HCT116 (cell line): ENCODE measurements around the gene MCFD2. TPM values are rescaled to one million over a fixed set of nuclear protein-coding genes. Genes with fewer than 3 reads are reported as not detected.

Source experiments
- ATAC-seq: fragments of 200-7000 bp; cut with Tn5 transposase; 2 replicates; pipeline ENCODE4 v1.9.1; 2020; ENCODE audit warnings: mild to moderate bottlenecking, moderate library complexity
- BruUV-seq: library from RNA; stranded (reverse); fragments of 400-500 nt; replicated peaks from 2 replicates; lab custom pipeline; 2021; lab: Mats Ljungman, UMichigan
- CTCF ChIA-PET: fragments of 300-600 bp; sonication (Branson Sonifier 250); formaldehyde crosslinking; loops from one replicate; lab custom pipeline; 2021; ENCODE audit warnings: antibody characterized with exemption; lab: Charles Lee
- POLR2A ChIA-PET: fragments of 300-600, 350-600 bp; sonication (Branson Sonifier 250); formaldehyde crosslinking; loops from one replicate; lab custom pipeline; 2021; ENCODE audit warnings: antibody characterized with exemption; lab: Charles Lee
- RAD21 ChIA-PET, 2 experiments: fragments of 300-600 bp; sonication (Branson Sonifier 250); formaldehyde crosslinking; loops; one replicate each; lab custom pipeline; 2023; ENCODE audit warnings: low total read pairs in 2 of 2; ENCODE audit not compliant: uncharacterized antibody in 2 of 2, unreplicated experiment in 2 of 2, low non-redundant PET in 1 of 2; lab: Charles Lee
- DNase-seq: peaks from one replicate; pipeline ENCODE4 v3.0.0-alpha.2; 2010; ENCODE audit warnings: low read depth, low spot score
- H2AFZ ChIP-seq: fragments of 200-600 bp; shearing (Covaris generic), sonication (generic); 2 replicates; pipeline ENCODE4 v1.6.1; 2017; ENCODE audit warnings: low read depth, mixed run types, mixed read lengths, antibody characterized with exemption, low read length; ENCODE audit not compliant: poor library complexity, severe bottlenecking
- H3K27ac ChIP-seq: 2 replicates; pipeline ENCODE4 v1.5.1; 2012; ENCODE audit warnings: low read depth, low read length
- H3K27me3 ChIP-seq: fragments of 200-600 bp; sonication (generic); 2 replicates; pipeline ENCODE4 v1.6.1; 2016; ENCODE audit warnings: mixed run types, low read length, mixed read lengths; ENCODE audit not compliant: insufficient read depth
- H3K36me3 ChIP-seq, 2 experiments: fragments of 200-500 bp in 1 of 2; fragments of 200-600 bp in 1 of 2; sonication (Bioruptor generic) in 1 of 2; sonication (generic) in 1 of 2; 2 replicates each; pipeline versions ENCODE4 v1.5.1 to v1.6.1; 2014 to 2016; ENCODE audit warnings: low read length in 2 of 2, inconsistent platforms in 1 of 2, mixed read lengths in 1 of 2, mixed run types in 1 of 2; ENCODE audit not compliant: insufficient read depth in 2 of 2, control insufficient read depth in 1 of 2
- H3K4me1 ChIP-seq, 2 experiments: fragments of 200-600 bp in 1 of 2; sonication (generic) in 1 of 2; 2 replicates each; pipeline versions ENCODE4 v1.5.1 to v1.6.1; 2012 to 2017; ENCODE audit warnings: low read length in 2 of 2, inconsistent platforms in 1 of 2, mild to moderate bottlenecking in 1 of 2, mixed read lengths in 1 of 2, mixed run types in 1 of 2, moderate library complexity in 1 of 2; ENCODE audit not compliant: insufficient read depth in 2 of 2, control insufficient read depth in 1 of 2
- H3K4me2 ChIP-seq: fragments of 200-600 bp; sonication (generic); 2 replicates; pipeline ENCODE4 v1.6.1; 2017; ENCODE audit warnings: mixed run types, low read length, mixed read lengths
- H3K4me3 ChIP-seq, 2 experiments: fragments of 200-600 bp in 1 of 2; sonication (generic) in 1 of 2; replicated peaks in 1 of 2; 2 replicates each; pipeline ENCODE4 v1.5.1; 2011 to 2016; ENCODE audit warnings: low read length in 2 of 2, control low read depth in 1 of 2, low read depth in 1 of 2, mild to moderate bottlenecking in 1 of 2, mixed read lengths in 1 of 2, mixed run types in 1 of 2
- H3K79me2 ChIP-seq: fragments of 200-600 bp; sonication (generic); 2 replicates; pipeline ENCODE4 v1.6.1; 2017; ENCODE audit warnings: mild to moderate bottlenecking, mixed run types, low read length, moderate library complexity, mixed read lengths; ENCODE audit not compliant: insufficient read depth
- H3K9ac ChIP-seq: fragments of 200-600 bp; sonication (generic); 2 replicates; pipeline ENCODE4 v1.6.1; 2016; ENCODE audit warnings: low read length, mixed read lengths
- H3K9me2 ChIP-seq: fragments of 200-600 bp; sonication (generic), shearing (Covaris generic); 2 replicates; pipeline ENCODE4 v1.6.1; 2017; ENCODE audit warnings: mixed run types, mild to moderate bottlenecking, moderate library complexity; ENCODE audit not compliant: insufficient read depth
- H3K9me3 ChIP-seq, 2 experiments: fragments of 200-500 bp in 1 of 2; fragments of 200-600 bp in 1 of 2; sonication (Bioruptor generic) in 1 of 2; sonication (generic) in 1 of 2; 2 replicates each; pipeline ENCODE4 v1.6.1; 2014 to 2017; ENCODE audit warnings: low read length in 2 of 2, mixed read lengths in 2 of 2, inconsistent platforms in 1 of 2, low read depth in 1 of 2, mild to moderate bottlenecking in 1 of 2, mixed run types in 1 of 2, moderate library complexity in 1 of 2; ENCODE audit not compliant: control insufficient read depth in 1 of 2, insufficient read depth in 1 of 2
- H4K20me1 ChIP-seq: fragments of 200-600 bp; sonication (generic), shearing (Covaris generic); 2 replicates; pipeline ENCODE4 v1.6.1; 2017; ENCODE audit warnings: mixed run types, mild to moderate bottlenecking, moderate library complexity; ENCODE audit not compliant: insufficient read depth
- CEBPB ChIP-seq: IDR thresholded peaks from 2 replicates; pipeline ENCODE4 v1.6.1; 2012; ENCODE audit warnings: low read depth
- EGR1 ChIP-seq: IDR thresholded peaks from 2 replicates; pipeline ENCODE4 v1.6.1; 2012; ENCODE audit warnings: low read depth
- ELF1 ChIP-seq: IDR thresholded peaks from 2 replicates; pipeline ENCODE4 v1.6.1; 2012; ENCODE audit warnings: low read depth, borderline replicate concordance
- EZH2 ChIP-seq: fragments of 200-600 bp; sonication (generic); IDR thresholded peaks from 2 replicates; pipeline ENCODE4 v1.6.1; 2017; ENCODE audit warnings: antibody characterized with exemption, mixed run types
- FOSL1 ChIP-seq: IDR thresholded peaks from 2 replicates; pipeline ENCODE4 v1.6.1; 2012; ENCODE audit warnings: low read depth
- POLR2AphosphoS5 ChIP-seq: IDR thresholded peaks from 2 replicates; pipeline ENCODE4 v1.6.1; 2011; ENCODE audit warnings: mild to moderate bottlenecking, low read depth, low read length, moderate library complexity
- SP1 ChIP-seq: IDR thresholded peaks from 2 replicates; pipeline ENCODE4 v1.6.1; 2012; ENCODE audit warnings: low read depth
- ZNF274 ChIP-seq: fragments of 200-500 bp; sonication (Bioruptor generic); IDR thresholded peaks from 2 replicates; pipeline ENCODE4 v1.6.1; 2014; ENCODE audit warnings: mild to moderate bottlenecking, low read depth, low read length, inconsistent platforms
- intact Hi-C: fragments of 100-400 bp; cut with micrococcal nuclease; formaldehyde crosslinking; loops from 2 replicates; pipeline ENCODE4 v1.10.0; 2022
- total RNA-seq: library from RNA; stranded (reverse); gene quantifications from one replicate; pipeline ENCODE4 v1.2.1, GENCODE V29; 2021; ENCODE audit not compliant: unreplicated experiment
- TF ChIP-seq, protein P1 (sequence below): IDR thresholded peaks from 2 replicates; pipeline ENCODE4 v1.6.1; 2011; ENCODE audit warnings: mild to moderate bottlenecking, low read length, moderate library complexity; ENCODE audit not compliant: insufficient replicate concordance; ENCODE audit errors: extremely low read depth

MCFD2 gene
- total RNA-seq, 1 experiment from 2014 or later: 73.9 TPM

DNA sequence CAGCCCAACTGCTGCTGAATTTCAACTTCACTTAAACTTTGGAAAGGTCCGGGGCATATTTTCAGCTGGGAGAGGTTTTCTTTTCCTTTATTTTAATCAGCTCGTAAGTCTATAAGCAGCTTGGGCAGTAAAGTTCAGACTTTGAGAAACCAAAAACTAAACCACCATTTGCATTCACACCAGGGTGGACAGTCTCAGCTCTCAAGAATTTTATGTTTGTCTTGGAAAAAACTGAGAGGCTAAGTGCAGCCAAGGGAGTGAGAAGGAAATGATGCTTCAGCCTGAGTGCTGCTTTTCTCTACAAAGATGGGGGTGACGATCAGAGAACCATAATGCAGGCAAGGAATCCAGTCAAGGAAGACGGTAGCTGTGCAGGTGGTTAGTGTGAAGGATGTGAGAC, 30.2 kb downstream of the MCFD2 start:
- Histone ChIP-seq H3K9me3 (no peaks in the 10 kb centered on the region), H3K27ac (no peak overlapping the region), H3K4me2 (no peak overlapping the region), H3K9me2 (no peaks in the 10 kb centered on the region), H3K36me3 (no peaks in the 10 kb centered on the region), H3K4me3 (no peak overlapping the region), H4K20me1 (no peaks in the 10 kb centered on the region), H3K9ac (no peak overlapping the region), H3K4me1 (peaks cover 5 to 33% of the 10 kb centered on the region in 2 experiments; a peak in 3 of 4 replicates), H3K79me2 (no peaks in the 10 kb centered on the region), H2AFZ (no peak overlapping the region), H3K27me3 (no peaks in the 10 kb centered on the region)
- BruUV-seq: no TSS peak
- ChIA-PET CTCF (interaction anchor here (1.2 kb wide), 1 partner anchor 9 kb away, joined by 3 read pairs; no protein-coding TSS in a partner anchor), RAD21 (no interaction called here), POLR2A (interaction anchor here (0.5 kb wide), 1 partner anchor 149 kb away, joined by 6 read pairs; no protein-coding TSS in a partner anchor)
- DNase-seq (no peak), ATAC-seq (no peak)
- TF ChIP-seq, protein P1, sequence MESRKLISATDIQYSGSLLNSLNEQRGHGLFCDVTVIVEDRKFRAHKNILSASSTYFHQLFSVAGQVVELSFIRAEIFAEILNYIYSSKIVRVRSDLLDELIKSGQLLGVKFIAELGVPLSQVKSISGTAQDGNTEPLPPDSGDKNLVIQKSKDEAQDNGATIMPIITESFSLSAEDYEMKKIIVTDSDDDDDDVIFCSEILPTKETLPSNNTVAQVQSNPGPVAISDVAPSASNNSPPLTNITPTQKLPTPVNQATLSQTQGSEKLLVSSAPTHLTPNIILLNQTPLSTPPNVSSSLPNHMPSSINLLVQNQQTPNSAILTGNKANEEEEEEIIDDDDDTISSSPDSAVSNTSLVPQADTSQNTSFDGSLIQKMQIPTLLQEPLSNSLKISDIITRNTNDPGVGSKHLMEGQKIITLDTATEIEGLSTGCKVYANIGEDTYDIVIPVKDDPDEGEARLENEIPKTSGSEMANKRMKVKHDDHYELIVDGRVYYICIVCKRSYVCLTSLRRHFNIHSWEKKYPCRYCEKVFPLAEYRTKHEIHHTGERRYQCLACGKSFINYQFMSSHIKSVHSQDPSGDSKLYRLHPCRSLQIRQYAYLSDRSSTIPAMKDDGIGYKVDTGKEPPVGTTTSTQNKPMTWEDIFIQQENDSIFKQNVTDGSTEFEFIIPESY: no peak
- intact Hi-C loops: loop anchor here (5.0 kb wide), 2 partner anchors 228 to 823 kb away; no protein-coding TSS in a partner anchor

DNA sequence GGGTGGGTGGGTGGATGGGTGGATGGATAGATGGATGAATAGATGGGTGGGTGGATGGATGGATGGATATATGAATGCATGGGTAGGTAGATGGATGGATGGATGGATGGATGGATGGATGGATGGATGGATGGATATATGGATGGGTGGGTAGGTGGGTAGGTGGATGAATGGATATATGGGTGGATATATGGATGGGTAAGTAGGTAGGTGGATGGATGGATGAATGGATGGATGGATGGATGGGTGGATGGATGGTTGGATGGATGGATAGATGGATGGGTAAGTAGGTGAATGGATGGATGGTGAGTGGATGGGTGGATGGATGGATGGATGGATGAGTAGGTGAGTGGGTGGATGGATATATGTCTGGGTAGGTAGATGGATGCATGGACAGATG, 36.1 kb downstream of the MCFD2 start:
- H3K4me3 ChIP-seq: no peak overlapping the region
- ATAC-seq (no peak), DNase-seq (no peak)
- CTCF ChIA-PET: no interaction called here
- no peaks in the 10 kb centered on the region for H3K79me2 ChIP-seq
- H3K9me3 ChIP-seq: no peaks in the 10 kb centered on the region
- H3K4me1 ChIP-seq: peaks cover 3 to 27% of the 10 kb centered on the region in 2 experiments; a peak in 2 of 4 replicates
- H3K9me2 ChIP-seq: no peaks in the 10 kb centered on the region
- POLR2A ChIA-PET: no interaction called here
- no peak overlapping the region for H3K9ac ChIP-seq
- no peaks in the 10 kb centered on the region for H3K36me3 ChIP-seq
- intact Hi-C loops: no loop called here
- H3K4me2 ChIP-seq: no peak overlapping the region
- RAD21 ChIA-PET: no interaction called here
- BruUV-seq: no TSS peak
- no peaks in the 10 kb centered on the region for H3K27me3 ChIP-seq
- TF ChIP-seq SP1 (no peak), POLR2AphosphoS5 (no peak), FOSL1 (no peak), EZH2 (no peak), CEBPB (no peak), ZNF274 (no peak), EGR1 (no peak), ELF1 (no peak)
- TF ChIP-seq, protein P1: no peak
- no peak overlapping the region for H2AFZ ChIP-seq
- no peak overlapping the region for H3K27ac ChIP-seq
- H4K20me1 ChIP-seq: no peaks in the 10 kb centered on the region
